Keratinocyte (primary cell): ENCODE data around the gene GNL3. TPM values are rescaled to one million over a fixed set of nuclear protein-coding genes. Genes with fewer than 3 reads are reported as not detected.
A peak's percentile ranks its signal among the peaks of the same experiment; 100 is the strongest.

Source experiments
- DNase-seq: peaks from one replicate; pipeline ENCODE4 v3.0.0-alpha.2; 2011; ENCODE audit warnings: low read depth, missing footprints, low spot score
- FAIRE-seq: peaks from 2 replicates; lab custom pipeline; 2011; peaks lifted over from hg19 to GRCh38; lab: Jason Lieb, UNC
- H2AFZ ChIP-seq: 2 replicates; pipeline ENCODE4 v1.6.0; 2012; ENCODE audit warnings: low read length, control low read depth, inconsistent platforms; ENCODE audit not compliant: control insufficient read depth
- H3K27ac ChIP-seq: 2 replicates; pipeline ENCODE4 v1.5.1; 2011; ENCODE audit warnings: low read length; ENCODE audit not compliant: control insufficient read depth, insufficient read depth
- H3K27me3 ChIP-seq: 3 replicates; pipeline ENCODE4 v1.6.0; 2011; ENCODE audit warnings: low read length; ENCODE audit not compliant: control insufficient read depth, insufficient read depth; ENCODE audit errors: extremely low read depth
- H3K36me3 ChIP-seq, 2 experiments: 2 replicates in 1 of 2; 3 replicates in 1 of 2; pipeline ENCODE4 v1.5.1; 2011; ENCODE audit warnings: low read length in 2 of 2, mild to moderate bottlenecking in 1 of 2; ENCODE audit not compliant: control insufficient read depth in 2 of 2, insufficient read depth in 2 of 2; ENCODE audit errors: extremely low read depth in 1 of 2
- H3K4me1 ChIP-seq: 3 replicates; pipeline ENCODE4 v1.5.1; 2011; ENCODE audit warnings: low read length; ENCODE audit not compliant: control insufficient read depth, insufficient read depth; ENCODE audit errors: extremely low read depth
- H3K4me2 ChIP-seq: 3 replicates; pipeline ENCODE4 v1.6.0; 2011; ENCODE audit warnings: low read depth, low read length; ENCODE audit not compliant: control insufficient read depth, insufficient read depth; ENCODE audit errors: extremely low read depth
- H3K4me3 ChIP-seq, 3 experiments: fragments of 200-600 bp in 1 of 3; sonication (generic) in 1 of 3; 2 replicates in 2 of 3; 3 replicates in 1 of 3; pipeline ENCODE4 v1.5.1; 2011 to 2016; ENCODE audit warnings: low read length in 3 of 3, mild to moderate bottlenecking in 3 of 3, control low read depth in 2 of 3, inconsistent platforms in 1 of 3, low read depth in 1 of 3, mixed read lengths in 1 of 3, mixed run types in 1 of 3, moderate library complexity in 1 of 3; ENCODE audit not compliant: control insufficient read depth in 2 of 3, insufficient read depth in 2 of 3; ENCODE audit errors: extremely low read depth in 1 of 3
- H3K79me2 ChIP-seq: 2 replicates; pipeline ENCODE4 v1.6.0; 2012; ENCODE audit warnings: low read length; ENCODE audit not compliant: control insufficient read depth, insufficient read depth
- H3K9ac ChIP-seq: 3 replicates; pipeline ENCODE4 v1.6.0; 2011; ENCODE audit warnings: low read length; ENCODE audit not compliant: control insufficient read depth, insufficient read depth; ENCODE audit errors: extremely low read depth
- H3K9me1 ChIP-seq: 3 replicates; pipeline ENCODE4 v1.6.0; 2011; ENCODE audit warnings: low read length; ENCODE audit not compliant: control insufficient read depth, insufficient read depth; ENCODE audit errors: extremely low read depth
- H3K9me3 ChIP-seq: 2 replicates; pipeline ENCODE4 v1.5.1; 2012; ENCODE audit warnings: low read depth, low read length; ENCODE audit not compliant: control insufficient read depth
- H4K20me1 ChIP-seq: 3 replicates; pipeline ENCODE4 v1.6.0; 2011; ENCODE audit warnings: low read length; ENCODE audit not compliant: control insufficient read depth, insufficient read depth; ENCODE audit errors: extremely low read depth
- CTCF ChIP-seq, 3 experiments: IDR thresholded peaks in 1 of 3; conservative IDR thresholded peaks in 1 of 3; optimal IDR thresholded peaks in 1 of 3; 2 replicates in 2 of 3; 3 replicates in 1 of 3; pipeline versions ENCODE3 to v1.5.1; 2011; ENCODE audit warnings: low read length in 3 of 3, mild to moderate bottlenecking in 3 of 3, moderate library complexity in 2 of 3, control low read depth in 1 of 3, inconsistent platforms in 1 of 3; ENCODE audit not compliant: insufficient read depth in 2 of 3; ENCODE audit errors: extremely low read depth in 1 of 3
- EZH2 ChIP-seq: IDR thresholded peaks from one replicate; pipeline ENCODE4 v1.6.1; 2012; ENCODE audit warnings: inconsistent platforms, mild to moderate bottlenecking, low read length, moderate library complexity
- dilution Hi-C: fragments of 300-500 bp; cut with MboI; formaldehyde crosslinking; loops from one replicate; pipeline ENCODE4 v1.7.0; 2020; ENCODE audit warnings: low sequenced_read_pairs; ENCODE audit not compliant: extremely low pct_ligation_motif_present
- polyA plus RNA-seq, 5 experiments: library from polyadenylated mRNA; depleted of rRNA in 3 of 5; stranded (reverse) in 3 of 5; stranded (forward) in 1 of 5; unstranded in 1 of 5; fragments of >200 nt; gene quantifications; 1 replicate in 1 of 5; 2 replicates in 3 of 5; 3 replicates in 1 of 5; pipeline versions ENCODE4 v1.2.1 to v1.2.3, GENCODE V29; 2011 to 2012; ENCODE audit warnings: missing spikeins in 2 of 5, low read depth in 1 of 5, low replicate concordance in 1 of 5

The GNL3 gene
- polyA plus RNA-seq, 1 donor (not counting 4 experiments of a cell fraction or from before 2014, with no cell fraction given), result 128 TPM

GRCh38 chr3:52663098-52663497 is 22.7 kb upstream of the GNL3 start:
- dilution Hi-C loops, result no loop called here
- no peaks in the 10 kb centered on the region for H3K9me3 ChIP-seq
- DNase-seq, result no peak
- H3K36me3 ChIP-seq, result peaks cover 16 to 21% of the 10 kb centered on the region in 2 experiments
- H3K4me3 ChIP-seq, result no peak overlapping the region
- no peak overlapping the region for H2AFZ ChIP-seq
- H3K9ac ChIP-seq, result no peak overlapping the region
- no peaks in the 10 kb centered on the region for H3K4me1 ChIP-seq
- H3K4me2 ChIP-seq, result no peak overlapping the region
- TF ChIP-seq EZH2, result no peak
- TF ChIP-seq CTCF (optimal IDR thresholded peaks at IDR 0.05 in 1 of 3, IDR thresholded peaks at IDR 0.05 in 1 of 3, conservative IDR thresholded peaks at IDR 0.05 in 1 of 3; ENCODE audit: extremely low read depth in 1 of 3, insufficient read depth in 2 of 3, low read length in 3 of 3), result no peak
- no peaks in the 10 kb centered on the region for H3K9me1 ChIP-seq
- H4K20me1 ChIP-seq, result no peaks in the 10 kb centered on the region
- H3K27me3 ChIP-seq, result no peaks in the 10 kb centered on the region
- no peak overlapping the region for H3K27ac ChIP-seq
- H3K79me2 ChIP-seq, result no peaks in the 10 kb centered on the region
- FAIRE-seq, result no peak

GRCh38 chr3:52670621-52671521 is 15.0 kb upstream of the GNL3 start:
- H4K20me1 ChIP-seq, result no peaks in the 10 kb centered on the region
- peak overlapping the region; percentile 62 for H3K9ac ChIP-seq
- peak overlapping the region; percentile 68 for H3K4me2 ChIP-seq
- DNase-seq (peak; percentile 85), FAIRE-seq (peak; percentile 95)
- H3K9me1 ChIP-seq, result no peaks in the 10 kb centered on the region
- no peaks in the 10 kb centered on the region for H3K27me3 ChIP-seq
- dilution Hi-C loops, result no loop called here
- no peaks in the 10 kb centered on the region for H3K9me3 ChIP-seq
- H3K4me1 ChIP-seq, result peaks cover 25% of the 10 kb centered on the region
- H3K36me3 ChIP-seq, result peaks cover 2 to 9% of the 10 kb centered on the region in 2 experiments
- peak overlapping the region; percentile 89 for H3K27ac ChIP-seq
- H3K79me2 ChIP-seq, result peaks cover 5% of the 10 kb centered on the region
- TF ChIP-seq CTCF (optimal IDR thresholded peaks at IDR 0.05 in 1 of 3, IDR thresholded peaks at IDR 0.05 in 1 of 3, conservative IDR thresholded peaks at IDR 0.05 in 1 of 3; ENCODE audit: extremely low read depth in 1 of 3, insufficient read depth in 2 of 3, low read length in 3 of 3), result peak in 1 of 3 experiments; percentile 20
- TF ChIP-seq EZH2, result no peak
- no peak overlapping the region for H2AFZ ChIP-seq
- H3K4me3 ChIP-seq, result peak overlapping the region in 2 of 3 experiments; percentile 5 to 22
